ENCODE data around the gene FAM241A.

FAM241A gene

GRCh38 chr4:112213091-112213490 is 67.8 kb downstream of the FAM241A start:
- in situ Hi-C loops (cut with MboI; ENCODE audit: low sequenced_read_pairs): no loop called here

DNA sequence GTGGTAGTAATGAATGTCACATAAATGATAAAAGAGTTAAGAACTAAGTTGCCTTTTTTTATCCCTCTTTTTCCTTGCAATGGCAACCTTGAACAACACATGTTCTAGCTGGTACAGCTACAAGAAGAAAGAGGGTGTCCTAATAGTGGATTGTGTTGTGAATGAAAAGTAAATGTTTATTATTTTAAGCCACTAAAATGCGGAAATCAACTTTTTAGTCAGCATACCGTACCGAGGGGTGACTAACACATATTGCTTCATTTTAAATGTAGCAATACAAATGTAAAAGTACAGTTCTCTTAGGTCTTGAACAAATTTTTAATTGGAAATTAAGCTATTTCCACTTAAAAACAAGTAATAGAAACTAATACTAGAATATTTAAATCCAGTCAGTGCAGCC is 68.6 kb downstream of the FAM241A start:
- in situ Hi-C loops (cut with MboI; ENCODE audit: low sequenced_read_pairs): no loop called here

GRCh38 chr4:112214390-112215264 is 69.4 kb downstream of the FAM241A start:
- in situ Hi-C loops (cut with MboI; ENCODE audit: low sequenced_read_pairs): no loop called here

DNA sequence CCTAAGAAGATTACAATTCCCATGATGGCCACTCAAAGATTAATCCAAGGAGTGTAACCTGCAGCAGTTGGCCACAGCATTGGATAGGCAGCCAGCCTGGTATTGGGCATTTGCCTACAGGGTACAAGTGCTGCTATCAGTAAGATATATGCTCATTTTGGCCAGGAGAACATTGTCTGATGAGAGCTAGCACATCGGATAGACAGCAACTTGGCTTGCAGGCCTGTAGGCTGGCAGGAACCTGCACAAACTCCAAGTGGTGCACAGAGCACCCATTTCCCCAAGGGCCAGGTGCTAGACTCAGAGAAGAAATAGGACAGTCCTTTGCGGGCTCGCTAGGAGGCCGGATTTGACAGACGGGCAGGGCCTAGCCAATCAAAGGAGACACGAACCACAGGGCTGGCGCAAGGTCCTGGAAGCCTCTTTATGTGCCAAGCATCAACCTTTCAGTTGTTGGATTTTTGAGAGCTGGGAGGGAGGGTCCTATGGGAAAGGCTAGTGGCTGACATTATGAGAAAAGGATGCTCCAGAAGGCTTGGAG is 74.6 kb downstream of the FAM241A start:
- in situ Hi-C loops (cut with MboI; ENCODE audit: low sequenced_read_pairs): no loop called here

GRCh38 chr4:112222219-112222955 is 77.1 kb downstream of the FAM241A start:
- in situ Hi-C loops (cut with MboI; ENCODE audit: low sequenced_read_pairs): no loop called here

GRCh38 chr4:112225157-112225556 is 79.9 kb downstream of the FAM241A start:
- in situ Hi-C loops (cut with MboI; ENCODE audit: low sequenced_read_pairs): no loop called here

DNA sequence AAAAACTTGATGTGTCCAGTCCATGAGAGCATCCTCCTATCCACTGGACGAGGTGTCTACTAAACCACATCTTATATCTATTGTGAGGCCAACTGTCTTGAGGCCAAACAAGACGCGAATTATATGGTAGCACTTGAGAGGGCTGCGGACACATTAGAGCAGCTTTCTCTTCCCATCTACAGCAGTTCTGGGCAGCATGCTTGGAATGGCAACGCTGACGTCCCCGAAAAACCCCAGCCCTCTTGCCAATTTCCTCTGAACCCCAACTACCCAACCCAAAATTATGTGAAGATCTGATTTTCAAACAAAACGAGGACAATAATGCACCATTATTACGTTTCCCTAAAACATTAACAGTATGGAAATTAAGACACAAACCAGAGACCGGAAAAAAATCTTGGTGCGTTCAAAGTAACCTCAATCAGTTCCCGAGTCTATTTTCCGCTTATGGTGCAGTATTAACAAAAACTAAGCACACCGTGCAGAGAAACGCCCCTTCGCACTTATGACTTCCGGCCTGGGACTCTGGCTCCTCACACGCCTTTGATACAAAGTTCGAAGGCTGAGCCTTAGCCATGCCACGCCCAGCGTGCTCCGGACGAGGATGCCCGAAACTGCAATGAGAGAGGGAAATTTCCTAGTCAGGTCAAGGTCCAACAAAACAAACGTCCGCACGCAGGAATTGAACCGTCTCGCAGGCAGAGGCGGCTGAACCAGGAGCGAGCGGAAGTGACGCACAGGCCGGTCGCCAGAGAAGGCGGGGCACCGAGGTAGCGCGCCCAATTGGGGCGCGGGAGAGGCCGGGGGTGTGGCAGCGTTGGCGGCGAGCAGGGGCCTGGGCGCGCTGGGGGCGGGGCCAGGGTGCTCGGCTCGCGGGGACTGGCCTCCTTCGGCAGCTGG is 85.9 kb downstream of the FAM241A start:
- in situ Hi-C loops (cut with MboI; ENCODE audit: low sequenced_read_pairs): no loop called here

DNA sequence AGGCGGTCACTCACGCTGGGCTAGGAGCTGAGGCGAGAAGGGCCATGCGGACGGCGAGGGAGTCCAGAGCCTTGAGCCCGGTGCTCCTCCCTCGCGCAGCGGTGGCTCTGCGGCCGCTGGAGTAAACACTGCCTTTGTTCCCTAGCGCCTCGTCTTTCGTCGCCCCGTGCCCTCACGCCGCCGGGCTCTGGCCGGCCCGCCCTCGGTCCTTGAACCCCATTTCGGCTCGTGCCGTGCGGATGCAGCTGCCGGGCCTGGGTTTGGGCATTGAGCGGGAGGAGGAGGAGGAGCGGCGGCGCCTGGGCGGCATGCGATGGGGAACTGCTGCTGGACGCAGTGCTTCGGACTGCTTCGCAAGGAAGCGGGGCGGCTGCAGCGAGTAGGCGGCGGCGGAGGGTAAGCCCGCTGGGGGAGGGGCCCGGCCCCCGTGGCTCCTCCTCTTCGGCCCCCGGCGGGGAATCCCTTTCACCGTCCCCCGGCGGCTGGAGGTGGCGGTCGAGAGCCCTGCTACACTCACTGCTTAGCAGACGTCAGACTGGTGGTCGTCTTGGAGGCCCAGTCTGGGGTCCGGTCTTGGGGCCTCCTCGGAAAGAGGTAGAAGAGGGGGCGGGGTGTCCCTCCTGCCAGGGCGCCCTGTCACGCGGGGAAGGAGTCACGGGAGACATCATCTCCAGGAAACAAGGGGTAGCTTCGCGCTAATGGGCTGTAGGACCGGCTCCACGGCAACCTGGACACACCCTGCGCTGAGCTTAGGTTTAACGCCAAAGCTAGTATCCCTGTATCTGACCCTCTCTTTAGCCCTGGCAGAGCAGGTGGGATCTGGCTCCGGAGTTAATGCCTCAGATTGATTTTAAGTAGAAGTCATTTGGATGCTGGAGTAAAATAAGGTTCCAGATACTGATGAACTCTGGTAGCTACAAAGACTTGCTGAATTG is 86.8 kb downstream of the FAM241A start, which contains the start of gene AP1AR:
TSS of gene AP1AR (plus strand) at position 9 of the 935 bp plus-strand sequence. CDS start at position 314, 305 bp downstream.
- in situ Hi-C loops (cut with MboI; ENCODE audit: low sequenced_read_pairs): no loop called here

DNA sequence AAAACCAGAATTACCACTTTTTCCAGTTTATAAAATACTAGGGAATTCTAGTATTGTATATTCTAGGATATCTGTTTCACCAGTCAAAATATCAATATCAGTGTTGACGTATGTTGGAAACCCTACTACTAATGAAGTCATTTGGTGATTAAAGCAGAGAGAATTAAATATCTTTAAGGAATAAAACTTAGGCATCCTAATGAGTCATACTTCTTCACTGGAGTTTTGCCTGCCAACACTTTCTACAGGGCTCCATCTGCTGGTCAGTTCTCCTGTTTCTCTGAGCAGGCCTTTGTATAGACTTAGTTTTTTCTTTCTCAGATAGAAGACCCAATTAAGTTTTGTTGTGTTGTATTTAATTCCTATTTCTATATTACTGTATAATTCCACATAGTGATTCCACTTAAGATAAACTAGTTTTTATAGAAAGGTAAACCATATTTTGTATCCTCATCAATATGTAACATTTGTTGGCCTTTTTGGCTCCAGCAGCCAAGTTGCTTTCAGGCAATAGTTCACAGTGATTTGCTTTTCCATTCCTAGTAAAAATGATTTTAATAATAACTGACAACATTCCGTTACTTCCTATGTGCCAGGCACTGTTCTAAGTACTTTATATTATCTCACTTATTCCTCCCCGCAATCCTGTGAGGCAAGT is 89.8 kb downstream of the FAM241A start:
- in situ Hi-C loops (cut with MboI; ENCODE audit: low sequenced_read_pairs): no loop called here

DNA sequence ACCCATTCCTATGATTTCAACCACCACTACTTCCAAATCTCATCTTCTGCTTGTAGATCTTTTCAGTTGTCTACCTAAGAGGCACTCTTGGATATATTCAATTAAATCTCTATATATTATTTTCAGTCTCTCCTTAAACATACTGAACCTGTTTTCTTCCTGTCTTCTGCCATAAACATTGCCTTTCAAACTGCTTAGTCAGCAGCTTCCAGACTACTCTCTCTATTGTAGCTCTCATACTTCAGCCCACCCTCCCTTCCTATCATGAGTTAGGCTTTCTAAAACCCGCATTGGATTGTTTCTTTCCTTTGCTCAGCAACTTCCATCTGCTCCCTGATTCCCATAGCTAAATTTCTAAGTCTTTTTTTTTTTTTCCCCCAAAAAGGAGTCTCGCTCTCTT is 90.8 kb downstream of the FAM241A start:
- in situ Hi-C loops (cut with MboI; ENCODE audit: low sequenced_read_pairs): no loop called here

DNA sequence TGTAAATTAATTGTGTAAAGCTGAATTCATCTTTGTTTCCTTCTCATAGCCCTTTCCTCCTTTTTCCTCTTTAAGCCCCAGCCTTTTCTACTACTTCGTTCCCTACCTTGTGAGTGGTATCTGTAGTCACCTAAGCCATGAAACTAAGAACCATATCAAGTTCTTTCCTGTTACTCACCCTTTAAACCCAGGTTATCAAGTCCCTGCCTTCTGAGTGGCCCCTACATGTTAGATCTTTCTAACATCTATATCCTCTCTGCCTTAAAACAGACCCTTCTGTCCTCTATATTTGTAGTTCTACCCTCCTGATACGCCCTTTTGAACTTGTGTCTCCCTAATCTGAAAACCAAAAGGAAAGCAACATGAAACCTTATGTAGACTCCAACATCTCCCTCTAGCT is 93.6 kb downstream of the FAM241A start:
- in situ Hi-C loops (cut with MboI; ENCODE audit: low sequenced_read_pairs): no loop called here

Measured in HL-60/S4 treated with phorbol 12-myristate 13-acetate at 8.2 ng/mL for 4 days and 3 days (cell line).